Liver (tissue), 9 donors: ENCODE measurements around the gene HOXD8. TPM values are rescaled to one million over a fixed set of nuclear protein-coding genes. Genes with fewer than 3 reads are reported as not detected.

Source experiments
- DNase-seq: peaks from one replicate; pipeline ENCODE4 v3.0.0-alpha.2; 2017; ENCODE audit warnings: low spot score
- H3K27ac ChIP-seq, 2 donors: one replicate each; pipeline ENCODE4 v1.7.0; 2013; ENCODE audit warnings: inconsistent platforms in 2 of 2, low read length in 2 of 2, control low read depth in 1 of 2, low read depth in 1 of 2, mild to moderate bottlenecking in 1 of 2
- H3K27me3 ChIP-seq, 4 donors: one replicate each; pipeline versions ENCODE4 v1.6.1 to v1.7.0; 2013; ENCODE audit warnings: low read length in 3 of 4, inconsistent platforms in 1 of 4, mild to moderate bottlenecking in 1 of 4, moderate library complexity in 1 of 4; ENCODE audit not compliant: control insufficient read depth in 4 of 4, insufficient read depth in 4 of 4
- H3K36me3 ChIP-seq, 4 donors: one replicate each; pipeline versions ENCODE4 v1.6.1 to v1.7.0; 2013; ENCODE audit warnings: low read length in 3 of 4, mild to moderate bottlenecking in 3 of 4, low read depth in 1 of 4, moderate library complexity in 1 of 4; ENCODE audit not compliant: control insufficient read depth in 4 of 4, insufficient read depth in 3 of 4
- H3K4me1 ChIP-seq, 4 donors: one replicate each; pipeline versions ENCODE4 v1.6.1 to v1.7.0; 2013; ENCODE audit warnings: low read length in 3 of 4, mild to moderate bottlenecking in 3 of 4, moderate library complexity in 1 of 4; ENCODE audit not compliant: control insufficient read depth in 4 of 4, insufficient read depth in 4 of 4
- H3K4me3 ChIP-seq, 3 donors: one replicate each; pipeline versions ENCODE4 v1.6.1 to v1.7.0; 2013; ENCODE audit warnings: low read length in 3 of 3, control low read depth in 1 of 3, low read depth in 1 of 3, mild to moderate bottlenecking in 1 of 3
- H3K9ac ChIP-seq, 2 donors: one replicate each; pipeline ENCODE4 v1.7.0; 2013; ENCODE audit warnings: low read length in 2 of 2, mild to moderate bottlenecking in 2 of 2, moderate library complexity in 2 of 2, control low read depth in 1 of 2, low read depth in 1 of 2
- H3K9me3 ChIP-seq, 4 donors: one replicate each; pipeline versions ENCODE4 v1.6.1 to v1.7.0; 2013; ENCODE audit warnings: low read length in 3 of 4; ENCODE audit not compliant: control insufficient read depth in 4 of 4
- ATF3 ChIP-seq: IDR thresholded peaks from 2 replicates; pipeline ENCODE4 v1.6.1; 2016; ENCODE audit warnings: antibody characterized with exemption
- CTCF ChIP-seq: fragments of 150-350 bp; IDR thresholded peaks from 2 replicates; pipeline ENCODE4 v1.5.1; 2017; ENCODE audit warnings: improper control_type of control experiment, low read depth, low read length; ENCODE audit not compliant: missing input control
- EGR1 ChIP-seq, 2 donors: IDR thresholded peaks; 2 replicates each; pipeline ENCODE4 v1.6.1; 2016 to 2018; ENCODE audit warnings: antibody characterized with exemption in 2 of 2, low read depth in 2 of 2
- FOXA1 ChIP-seq: IDR thresholded peaks from 2 replicates; pipeline ENCODE4 v1.6.1; 2016; ENCODE audit warnings: antibody characterized with exemption
- FOXA2 ChIP-seq: IDR thresholded peaks from 2 replicates; pipeline ENCODE4 v1.6.1; 2016; ENCODE audit warnings: antibody characterized with exemption
- GABPA ChIP-seq, 2 donors: IDR thresholded peaks in 1 of 2; conservative IDR thresholded peaks in 1 of 2; 2 replicates each; pipeline ENCODE4 v1.6.1; 2016; ENCODE audit warnings: antibody characterized with exemption in 2 of 2, mild to moderate bottlenecking in 1 of 2, moderate library complexity in 1 of 2
- HNF4A ChIP-seq, 2 donors: conservative IDR thresholded peaks; 2 replicates each; pipeline ENCODE4 v1.6.1; 2016; ENCODE audit warnings: antibody characterized with exemption in 2 of 2, mild to moderate bottlenecking in 2 of 2
- JUND ChIP-seq, 2 donors: IDR thresholded peaks; 2 replicates each; pipeline ENCODE4 v1.6.1; 2016; ENCODE audit warnings: antibody characterized with exemption in 2 of 2
- MAX ChIP-seq: IDR thresholded peaks from 2 replicates; pipeline ENCODE4 v1.6.1; 2016; ENCODE audit warnings: antibody characterized with exemption
- NR2F2 ChIP-seq: IDR thresholded peaks from 2 replicates; pipeline ENCODE4 v1.6.1; 2016; ENCODE audit warnings: antibody characterized with exemption
- RAD21 ChIP-seq, 2 donors: IDR thresholded peaks; 2 replicates each; pipeline ENCODE4 v1.6.1; 2016; ENCODE audit warnings: antibody characterized with exemption in 2 of 2, mild to moderate bottlenecking in 2 of 2
- REST ChIP-seq: IDR thresholded peaks from 2 replicates; pipeline ENCODE4 v1.6.1; 2016; ENCODE audit warnings: antibody characterized with exemption, mild to moderate bottlenecking
- RXRA ChIP-seq, 2 donors: IDR thresholded peaks; 2 replicates each; pipeline ENCODE4 v1.6.1; 2017 to 2018; ENCODE audit warnings: antibody characterized with exemption in 2 of 2, mild to moderate bottlenecking in 1 of 2
- SP1 ChIP-seq: IDR thresholded peaks from 2 replicates; pipeline ENCODE4 v1.6.1; 2018; ENCODE audit warnings: antibody characterized with exemption, mild to moderate bottlenecking
- TAF1 ChIP-seq: conservative IDR thresholded peaks from 2 replicates; pipeline ENCODE4 v1.6.1; 2016; ENCODE audit warnings: antibody characterized with exemption, mild to moderate bottlenecking
- YY1 ChIP-seq: IDR thresholded peaks from 2 replicates; pipeline ENCODE4 v1.6.1; 2016; ENCODE audit warnings: antibody characterized with exemption, mild to moderate bottlenecking
- ZBTB33 ChIP-seq: IDR thresholded peaks from 2 replicates; pipeline ENCODE4 v1.6.1; 2016; ENCODE audit warnings: antibody characterized with exemption
- WGBS: extraction: QIAGEN DNeasy Blood & Tissue Kit; methylation state at CpG from one replicate; pipeline ENCODE4 v1.1.7; 2013; 5-methylcytosine and 5-hydroxymethylcytosine counted together
- polyA plus RNA-seq, 2 donors: library from polyadenylated mRNA; stranded (reverse) in 1 of 2; unstranded in 1 of 2; fragments of 200-250 nt in 1 of 2; fragments of >200 nt in 1 of 2; fragmentation: Nextera tagmentation in 1 of 2; extraction: Ambion mirVana in 1 of 2; gene quantifications; one replicate each; pipeline versions ENCODE4 v1.2.1 to v1.2.3, GENCODE V29; 2013 to 2015
- total RNA-seq, 2 donors: library from RNA; depleted of rRNA; stranded (reverse); fragments of >200 nt; gene quantifications; one replicate each; pipeline ENCODE4 v1.2.3, GENCODE V29; 2014
- donor health status: healthy.
- donor health status: healthy.
- donor health status: healthy.
- donor health status: healthy.
- donor health status: healthy.

The HOXD8 gene
- total and polyA plus RNA-seq, 4 donors: 0.06 to 0.19 (median 0.08) TPM; not detected in 1

- H3K4me1 ChIP-seq: peaks cover 9 to 24% (median 15%) of the 10 kb centered on the region in 4 donors
- peak overlapping the region in 1 of 3 donors; percentile 23 for H3K4me3 ChIP-seq
- no peak for DNase-seq
- H3K27me3 ChIP-seq: peaks cover 11 to 55% (median 24%) of the 10 kb centered on the region in 4 donors
- 6% methylated on average over 71 of the region's 71 CpGs for WGBS
- peaks cover 0 to 4% (median 0%) of the 10 kb centered on the region in 4 donors for H3K9me3 ChIP-seq
- H3K9ac ChIP-seq: no peak overlapping the region
- no peak for TF ChIP-seq JUND (IDR thresholded peaks at IDR 0.05)
- no peak for TF ChIP-seq NR2F2
- no peak for TF ChIP-seq SP1
- no peak for TF ChIP-seq YY1
- TF ChIP-seq GABPA (IDR thresholded peaks at IDR 0.05 in 1 of 2, conservative IDR thresholded peaks at IDR 0.05 in 1 of 2): no peak
- no peak for TF ChIP-seq HNF4A (conservative IDR thresholded peaks at IDR 0.05)
- no peak for TF ChIP-seq RAD21 (IDR thresholded peaks at IDR 0.05)
- TF ChIP-seq FOXA2: no peak
- TF ChIP-seq REST: no peak
- TF ChIP-seq CTCF: no peak
- TF ChIP-seq EGR1 (IDR thresholded peaks at IDR 0.05; ENCODE audit: low read depth in 2 of 2): no peak
- TF ChIP-seq MAX: no peak
- no peak for TF ChIP-seq RXRA (IDR thresholded peaks at IDR 0.05)
- H3K36me3 ChIP-seq: no peaks in the 10 kb centered on the region
- H3K27ac ChIP-seq: no peak overlapping the region
These were observed 7.1 kb downstream of the HOXD8 start for GRCh38 chr2:176136374-176137251.

- Histone ChIP-seq H3K27ac (no peak overlapping the region), H3K4me3 (no peak overlapping the region), H3K9ac (no peak overlapping the region), H3K36me3 (no peaks in the 10 kb centered on the region), H3K27me3 (peaks cover 11 to 51% (median 23%) of the 10 kb centered on the region in 4 donors), H3K4me1 (peaks cover 9 to 22% (median 14%) of the 10 kb centered on the region in 4 donors), H3K9me3 (peaks cover 0 to 3% (median 0%) of the 10 kb centered on the region in 4 donors)
- 16% methylated on average over 2 of the region's 2 CpGs for WGBS
- DNase-seq: no peak
- TF ChIP-seq JUND (IDR thresholded peaks at IDR 0.05): no peak
- no peak for TF ChIP-seq ZBTB33
- no peak for TF ChIP-seq EGR1 (IDR thresholded peaks at IDR 0.05; ENCODE audit: low read depth in 2 of 2)
- no peak for TF ChIP-seq FOXA1
- TF ChIP-seq RXRA (IDR thresholded peaks at IDR 0.05): no peak
- TF ChIP-seq YY1: no peak
- TF ChIP-seq MAX: no peak
- no peak for TF ChIP-seq ATF3
- TF ChIP-seq FOXA2: no peak
- no peak for TF ChIP-seq CTCF
- TF ChIP-seq TAF1: no peak
- TF ChIP-seq GABPA (IDR thresholded peaks at IDR 0.05 in 1 of 2, conservative IDR thresholded peaks at IDR 0.05 in 1 of 2): no peak
These were observed 7.7 kb downstream of the HOXD8 start for GRCh38 chr2:176137252-176137580.
